GM23338 (cell line): ENCODE measurements around the gene LRP1B. TPM values are rescaled to one million over a fixed set of nuclear protein-coding genes. Genes with fewer than 3 reads are reported as not detected.

Experiments used
- ATAC-seq: fragments of 200-7000 bp; cut with Tn5 transposase; 3 replicates; pipeline ENCODE4 v1.9.1; 2020
- DNase-seq: peaks from one replicate; pipeline ENCODE4 v3.0.0-alpha.2; 2015; ENCODE audit warnings: low spot score
- H2AFZ ChIP-seq: fragments of 200-600 bp; sonication (generic); 2 replicates; pipeline ENCODE4 v1.8.0; 2016; ENCODE audit warnings: antibody characterized with exemption, mild to moderate bottlenecking, moderate library complexity
- H3F3A ChIP-seq: fragments of 200-600 bp; sonication (generic); replicated peaks from 2 replicates; pipeline ENCODE4 v1.8.0; 2017; ENCODE audit warnings: antibody characterized with exemption, mixed run types, low read depth
- H3K27ac ChIP-seq: fragments of 200-600 bp; sonication (generic); 2 replicates; pipeline ENCODE4 v1.6.1; 2016; ENCODE audit warnings: low read depth
- H3K27me3 ChIP-seq: fragments of 200-600 bp; sonication (generic); 2 replicates; pipeline ENCODE4 v1.8.0; 2016; ENCODE audit warnings: mild to moderate bottlenecking, mixed run types, moderate library complexity; ENCODE audit not compliant: insufficient read depth
- H3K36me3 ChIP-seq: fragments of 200-600 bp; sonication (generic); 2 replicates; pipeline ENCODE4 v1.8.0; 2016; ENCODE audit warnings: mild to moderate bottlenecking; ENCODE audit not compliant: insufficient read depth
- H3K4me1 ChIP-seq: fragments of 200-600 bp; sonication (generic); 2 replicates; pipeline ENCODE4 v1.8.0; 2016; ENCODE audit warnings: mild to moderate bottlenecking, moderate library complexity; ENCODE audit not compliant: insufficient read depth
- H3K4me2 ChIP-seq: fragments of 200-600 bp; sonication (generic); 2 replicates; pipeline ENCODE4 v1.7.1; 2017; ENCODE audit warnings: mixed run types
- H3K4me3 ChIP-seq: fragments of 200-600 bp; sonication (generic); 2 replicates; pipeline ENCODE4 v1.6.1; 2016; ENCODE audit warnings: mixed run types
- H3K79me2 ChIP-seq: fragments of 200-600 bp; sonication (generic); replicated peaks from 2 replicates; pipeline ENCODE4 v1.8.0; 2017; ENCODE audit warnings: mild to moderate bottlenecking; ENCODE audit not compliant: insufficient read depth
- H3K9me2 ChIP-seq: fragments of 200-600 bp; sonication (generic); 2 replicates; pipeline ENCODE4 v1.8.0; 2017; ENCODE audit not compliant: insufficient read depth
- H4K20me1 ChIP-seq: fragments of 200-600 bp; sonication (generic); replicated peaks from 2 replicates; pipeline ENCODE4 v1.8.0; 2017; ENCODE audit warnings: mild to moderate bottlenecking; ENCODE audit not compliant: insufficient read depth
- H3K27ac Mint-ChIP-seq: 2 replicates; pipeline ENCODE4 v1.8.0; 2020; ENCODE audit warnings: inconsistent platforms, mild to moderate bottlenecking, moderate library complexity, mixed read lengths
- H3K27me3 Mint-ChIP-seq: 3 replicates; pipeline ENCODE4 v1.8.0; 2022; ENCODE audit warnings: low read depth, mild to moderate bottlenecking, moderate library complexity, mixed read lengths, inconsistent platforms; ENCODE audit not compliant: insufficient read depth, poor library complexity
- H3K36me3 Mint-ChIP-seq: 3 replicates; pipeline ENCODE4 v1.8.0; 2021; ENCODE audit warnings: low read depth, mild to moderate bottlenecking, inconsistent platforms, moderate library complexity, mixed read lengths
- H3K4me1 Mint-ChIP-seq: 3 replicates; pipeline ENCODE4 v1.8.0; 2020; ENCODE audit warnings: mild to moderate bottlenecking, inconsistent platforms, mixed read lengths
- H3K4me3 Mint-ChIP-seq: 3 replicates; pipeline ENCODE4 v1.8.0; 2021; ENCODE audit warnings: moderate library complexity, mild to moderate bottlenecking, inconsistent platforms, mixed read lengths
- H3K9me3 Mint-ChIP-seq: 3 replicates; pipeline ENCODE4 v1.8.0; 2020; ENCODE audit warnings: moderate library complexity, mild to moderate bottlenecking, inconsistent platforms, mixed read lengths
- CREB1 ChIP-seq: fragments of 250-450 bp; sonication (Bioruptor Pico); IDR thresholded peaks from 2 replicates; pipeline ENCODE4 v1.5.0; 2020; ENCODE audit warnings: low read depth, mild to moderate bottlenecking, moderate library complexity
- CTCF ChIP-seq, 2 experiments: fragments of 200-600 bp in 1 of 2; sonication (generic) in 1 of 2; conservative IDR thresholded peaks; 2 replicates each; pipeline versions ENCODE4 v1.5.1 to v1.6.1; 2016 to 2017; ENCODE audit warnings: antibody characterized with exemption in 2 of 2, low read depth in 2 of 2, mild to moderate bottlenecking in 2 of 2, moderate library complexity in 1 of 2
- ETS1 ChIP-seq: IDR thresholded peaks from 2 replicates; pipeline ENCODE4 v1.6.1; 2016; ENCODE audit warnings: antibody characterized with exemption
- EZH2 ChIP-seq: fragments of 200-600 bp; sonication (generic); IDR thresholded peaks from one replicate; pipeline ENCODE4 v1.8.0; 2017; ENCODE audit warnings: antibody characterized with exemption, mild to moderate bottlenecking, low read depth; ENCODE audit not compliant: unreplicated experiment
- EZH2phosphoT487 ChIP-seq: fragments of 200-600 bp; sonication (generic); IDR thresholded peaks from one replicate; pipeline ENCODE4 v1.8.1; 2018; ENCODE audit warnings: antibody characterized with exemption; ENCODE audit not compliant: unreplicated experiment
- JUNB ChIP-seq: IDR thresholded peaks from one replicate; pipeline ENCODE4 v1.6.1; 2016; ENCODE audit warnings: antibody characterized with exemption; ENCODE audit not compliant: unreplicated experiment
- NANOG ChIP-seq: IDR thresholded peaks from 2 replicates; pipeline ENCODE4 v1.6.1; 2016; ENCODE audit warnings: antibody characterized with exemption, borderline replicate concordance
- POLR2AphosphoS5 ChIP-seq: IDR thresholded peaks from 2 replicates; pipeline ENCODE4 v1.6.1; 2016; ENCODE audit warnings: antibody characterized with exemption, low read depth
- REST ChIP-seq: IDR thresholded peaks from one replicate; pipeline ENCODE4 v1.6.1; 2018; ENCODE audit warnings: antibody characterized with exemption; ENCODE audit not compliant: unreplicated experiment
- STAT1 ChIP-seq: IDR thresholded peaks from one replicate; pipeline ENCODE4 v1.6.1; 2016; ENCODE audit warnings: antibody characterized with exemption; ENCODE audit not compliant: unreplicated experiment
- ZNF114 ChIP-seq: fragments of 250-450 bp; sonication (Bioruptor Pico); IDR thresholded peaks from 2 replicates; pipeline ENCODE4 v1.5.0; 2020; ENCODE audit warnings: mild to moderate bottlenecking, moderate library complexity
- ZNF331 ChIP-seq: fragments of 250-450 bp; sonication (Bioruptor Pico); IDR thresholded peaks from 2 replicates; pipeline ENCODE4 v1.5.0; 2020; ENCODE audit warnings: low read depth, mild to moderate bottlenecking, moderate library complexity
- ZNF462 ChIP-seq: fragments of 250-450 bp; sonication (Bioruptor Pico); IDR thresholded peaks from 2 replicates; pipeline ENCODE4 v1.5.0; 2020; ENCODE audit warnings: mild to moderate bottlenecking, moderate library complexity
- polyA plus RNA-seq: library from polyadenylated mRNA; unstranded; fragments of >200 nt; fragmentation: Nextera tagmentation; extraction: Ambion mirVana; gene quantifications from 2 replicates; pipeline ENCODE4 v1.2.1, GENCODE V29; 2016
- total RNA-seq: library from RNA; depleted of rRNA; stranded (reverse); fragments of >200 nt; shearing (Covaris generic); gene quantifications from 2 replicates; pipeline ENCODE4 v1.2.3, GENCODE V29; 2014

The LRP1B gene
- total and polyA plus RNA-seq, 2 experiments from 2014 or later = 0.15 to 0.97 TPM

- Histone ChIP-seq H3K4me2 (no peak overlapping the region), H3K4me1 (no peaks in the 10 kb centered on the region), H3F3A (no peaks in the 10 kb centered on the region), H3K9me2 (no peaks in the 10 kb centered on the region), H3K36me3 (no peaks in the 10 kb centered on the region), H3K27me3 (no peaks in the 10 kb centered on the region), H3K79me2 (no peaks in the 10 kb centered on the region), H4K20me1 (no peaks in the 10 kb centered on the region), H3K27ac (no peak overlapping the region), H3K4me3 (no peak overlapping the region), H2AFZ (no peak overlapping the region)
- Mint-ChIP-seq H3K4me1 (peaks cover 3% of the 10 kb centered on the region; the same call in 1 of the 3 replicates), H3K36me3 (no peaks in the 10 kb centered on the region), H3K27ac (no peak overlapping the region), H3K4me3 (no peak overlapping the region), H3K9me3 (no peaks in the 10 kb centered on the region), H3K27me3 (no peaks in the 10 kb centered on the region)
- DNase-seq = no peak
- no peak for ATAC-seq
- TF ChIP-seq NANOG (no peak), POLR2AphosphoS5 (no peak), CREB1 (CRISPR knock-in tag) (no peak), ZNF114 (CRISPR knock-in tag) (no peak), EZH2 (no peak), ZNF462 (CRISPR knock-in tag) (no peak), CTCF (conservative IDR thresholded peaks at IDR 0.05; ENCODE audit: low read depth in 2 of 2) (no peak), ETS1 (no peak), JUNB (no peak), STAT1 (no peak), EZH2phosphoT487 (no peak), ZNF331 (CRISPR knock-in tag) (no peak), REST (no peak)
These were observed 944.3 kb downstream of the LRP1B start for GRCh38 chr2:141186413-141187074.
